CD4-positive, alpha-beta T cell treated with Interferon alpha-2 for 1 hour (primary cell): ENCODE results near the gene KRTAP10-6.
"Not testable (repeated sequence)": the region's sequence is repeated elsewhere in the genome, so short reads cannot be mapped to it uniquely, and the experiment has no call there.

ENCODE experiments used
- DNase-seq, 2 donors: peaks; one replicate each; pipeline ENCODE4 v3.0.0-alpha.2; 2020 to 2022

The KRTAP10-6 gene, protein sequence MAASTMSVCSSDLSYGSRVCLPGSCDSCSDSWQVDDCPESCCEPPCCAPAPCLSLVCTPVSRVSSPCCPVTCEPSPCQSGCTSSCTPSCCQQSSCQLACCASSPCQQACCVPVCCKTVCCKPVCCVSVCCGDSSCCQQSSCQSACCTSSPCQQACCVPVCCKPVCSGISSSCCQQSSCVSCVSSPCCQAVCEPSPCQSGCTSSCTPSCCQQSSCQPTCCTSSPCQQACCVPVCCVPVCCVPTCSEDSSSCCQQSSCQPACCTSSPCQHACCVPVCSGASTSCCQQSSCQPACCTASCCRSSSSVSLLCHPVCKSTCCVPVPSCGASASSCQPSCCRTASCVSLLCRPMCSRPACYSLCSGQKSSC

DNA sequence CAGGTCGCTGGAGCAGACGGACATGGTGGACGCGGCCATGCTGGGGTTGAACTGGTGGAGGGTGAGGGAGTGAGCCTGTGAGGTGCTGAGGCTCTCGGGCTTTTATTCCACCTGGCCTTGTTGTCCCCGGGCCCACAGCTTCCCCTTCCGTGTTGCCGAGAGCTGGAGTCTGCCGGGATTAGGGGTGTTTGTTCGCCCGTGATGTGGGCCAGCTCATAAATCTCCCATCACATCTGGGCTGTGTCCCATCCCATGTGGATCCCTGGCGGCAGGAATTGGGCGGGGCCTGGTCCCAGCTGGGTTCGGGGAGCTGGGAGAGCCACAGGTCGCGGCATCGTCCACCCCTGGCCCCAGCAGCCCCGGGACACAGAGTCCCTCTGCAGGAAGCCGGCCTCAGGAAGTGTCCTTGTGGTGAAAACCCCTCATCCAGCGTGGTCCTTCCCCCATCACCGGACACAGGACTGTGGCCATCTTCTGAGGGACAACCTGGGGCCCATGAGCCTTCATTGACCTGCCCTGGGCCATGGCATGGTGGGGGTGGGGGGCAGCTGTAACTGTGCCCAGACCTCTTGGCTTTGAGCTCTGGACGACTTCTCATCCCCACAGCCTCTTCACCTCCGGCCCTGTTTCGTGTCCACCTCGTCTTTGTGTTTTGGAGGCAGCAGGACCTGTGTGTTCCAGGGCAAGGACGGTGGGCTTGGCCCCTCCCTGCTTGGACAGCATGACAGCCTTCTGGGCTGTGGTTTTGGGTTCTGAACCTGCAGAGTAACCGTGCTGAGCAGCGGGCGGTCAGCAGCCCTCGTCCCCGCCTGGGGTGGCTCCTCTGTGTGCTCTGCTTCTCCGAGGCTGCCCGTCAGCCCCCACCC lies at the start of gene KRTAP10-6:
Gene KRTAP10-6 (minus strand): TSS at position 60 of the 866 bp plus-strand sequence. CDS start 21 bp downstream, at position 39.
- DNase-seq: no peak

GRCh38 chr21:44640761-44641160 lies 48.5 kb upstream of the KRTAP10-6 start:
- no peak for DNase-seq

- DNase-seq: no peak
Observed at GRCh38 chr21:44639331-44639655, 47.0 kb upstream of the KRTAP10-6 start.

DNA sequence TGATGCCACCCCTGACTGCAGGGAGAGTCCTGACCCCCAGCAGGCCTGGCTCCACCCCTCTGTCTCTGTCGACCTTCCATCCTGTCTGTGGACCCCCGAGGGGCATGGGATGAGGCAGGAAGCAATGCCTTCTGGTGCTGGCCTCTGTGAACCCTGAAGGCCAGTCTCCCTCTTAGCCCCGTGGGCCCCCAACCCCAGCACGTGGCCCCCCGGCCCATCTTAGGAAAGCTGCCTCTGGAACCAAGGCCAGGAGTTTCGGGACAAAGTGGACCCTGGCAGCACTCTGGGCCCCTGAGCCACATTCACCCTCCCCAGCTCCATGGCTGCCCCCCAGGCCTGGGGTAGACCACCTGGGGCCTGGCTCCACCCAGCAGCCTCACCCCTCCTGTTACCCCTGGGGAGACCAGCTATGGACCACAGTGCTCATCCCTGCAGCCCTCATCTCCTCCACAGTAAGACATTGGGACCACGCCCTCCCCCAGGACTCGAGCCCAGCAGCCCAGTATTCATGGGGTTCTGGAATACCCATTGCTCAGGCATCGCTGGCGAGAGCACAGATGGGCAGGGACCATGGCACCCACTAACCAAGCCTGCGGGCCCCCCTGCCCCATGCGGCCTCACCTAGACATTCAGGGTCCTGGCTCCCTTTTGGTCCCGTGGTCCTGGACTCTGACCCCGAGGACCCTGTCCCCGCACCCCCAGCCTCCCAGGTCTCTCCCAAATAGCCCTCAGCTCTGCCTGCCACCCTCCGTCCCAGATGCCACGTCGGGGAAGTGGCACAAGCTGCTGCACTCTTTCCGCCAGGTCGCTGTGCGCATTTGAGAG lies 46.4 kb upstream of the KRTAP10-6 start:
- not testable (repeated sequence) for DNase-seq

DNA sequence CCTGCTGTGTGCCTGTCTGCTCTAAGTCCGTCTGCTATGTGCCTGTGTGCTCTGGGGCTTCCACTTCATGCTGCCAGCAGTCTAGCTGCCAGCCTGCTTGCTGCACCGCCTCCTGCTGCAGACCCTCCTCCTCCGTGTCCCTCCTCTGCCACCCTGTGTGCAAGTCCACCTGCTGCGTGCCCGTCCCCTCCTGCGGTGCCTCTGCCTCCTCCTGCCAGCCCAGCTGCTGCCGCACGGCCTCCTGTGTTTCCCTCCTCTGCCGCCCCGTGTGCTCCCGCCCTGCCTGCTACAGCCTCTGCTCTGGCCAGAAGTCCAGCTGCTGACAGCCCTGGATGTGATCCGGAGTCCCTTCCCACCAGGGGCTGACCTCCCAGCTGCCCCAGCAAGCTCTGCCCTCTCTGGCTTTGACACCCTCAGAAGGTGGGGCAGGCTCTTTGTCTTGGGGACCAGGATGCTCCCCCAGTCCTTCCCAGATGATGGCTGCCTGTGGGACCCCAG lies 45.6 kb upstream of the KRTAP10-6 start:
- DNase-seq: not testable (repeated sequence)

GRCh38 chr21:44637018-44637850 lies 44.9 kb upstream of the KRTAP10-6 start, which contains the start of gene KRTAP10-10:
Gene KRTAP10-10 (plus strand): TSS chr21:44637356. CDS start chr21:44637418, 62 bp downstream.
- DNase-seq: no peak

DNA sequence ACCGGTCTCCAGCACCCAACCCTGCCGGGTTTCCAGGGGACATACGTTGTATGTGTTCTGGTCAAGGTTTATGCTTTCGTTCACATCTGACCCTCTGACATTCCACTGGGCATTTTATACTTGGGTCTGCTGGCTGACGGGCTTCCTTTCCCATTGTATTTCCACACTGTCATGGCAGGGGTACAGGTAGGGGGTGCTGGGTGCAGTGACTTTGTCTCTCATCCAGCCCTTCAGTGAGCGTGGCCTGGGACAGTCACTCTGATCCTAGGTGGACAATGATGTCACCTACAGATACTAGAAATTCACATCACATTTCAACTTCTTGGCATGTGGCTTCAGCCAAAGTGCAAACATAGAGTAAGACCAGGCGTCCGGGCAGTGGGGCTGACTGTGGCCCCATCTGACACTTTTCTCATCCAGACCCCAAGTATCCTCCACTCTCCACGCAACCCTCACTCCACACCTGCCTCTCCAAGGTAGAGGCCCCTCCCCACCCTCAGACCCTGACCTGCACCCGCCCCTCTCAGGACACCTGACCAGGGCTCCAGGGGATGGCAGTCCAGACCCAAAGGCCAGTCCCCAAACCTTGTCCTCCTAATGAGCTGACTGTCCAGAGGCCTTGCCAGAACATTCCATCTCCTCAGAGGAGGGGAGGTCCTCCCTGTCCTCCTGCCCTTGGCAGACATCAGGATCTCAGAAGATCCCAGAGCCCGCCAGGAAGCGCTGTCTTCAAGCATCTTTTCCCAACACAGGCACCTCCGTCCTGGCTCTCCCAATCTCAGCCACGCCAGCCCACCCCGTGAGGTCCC lies 44.1 kb upstream of the KRTAP10-6 start:
- DNase-seq: no peak

DNA sequence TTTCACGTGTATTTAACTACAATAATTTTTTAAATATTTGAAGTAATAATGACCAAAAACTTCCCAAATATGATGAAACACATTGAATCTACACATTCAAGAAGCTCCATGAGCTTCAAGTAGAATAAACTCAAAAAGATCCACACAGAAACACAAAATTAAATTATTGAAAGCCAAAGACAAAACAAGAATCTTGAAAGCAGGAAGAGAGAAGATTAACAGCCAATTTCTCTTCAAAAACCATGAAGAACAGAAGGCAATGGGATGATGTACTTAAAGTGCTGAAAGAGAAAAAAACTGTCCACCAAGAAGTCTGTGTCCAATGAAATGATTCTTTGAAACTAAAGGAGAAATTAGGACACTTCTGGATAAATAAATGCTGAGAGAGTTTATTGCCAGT lies 39.8 kb upstream of the KRTAP10-6 start:
- DNase-seq: no peak

GRCh38 chr21:44630440-44630839 lies 38.1 kb upstream of the KRTAP10-6 start:
- peak in 1 of 2 donors; percentile 17 for DNase-seq

GRCh38 chr21:44628707-44629391 lies 36.5 kb upstream of the KRTAP10-6 start:
- no peak for DNase-seq

DNA sequence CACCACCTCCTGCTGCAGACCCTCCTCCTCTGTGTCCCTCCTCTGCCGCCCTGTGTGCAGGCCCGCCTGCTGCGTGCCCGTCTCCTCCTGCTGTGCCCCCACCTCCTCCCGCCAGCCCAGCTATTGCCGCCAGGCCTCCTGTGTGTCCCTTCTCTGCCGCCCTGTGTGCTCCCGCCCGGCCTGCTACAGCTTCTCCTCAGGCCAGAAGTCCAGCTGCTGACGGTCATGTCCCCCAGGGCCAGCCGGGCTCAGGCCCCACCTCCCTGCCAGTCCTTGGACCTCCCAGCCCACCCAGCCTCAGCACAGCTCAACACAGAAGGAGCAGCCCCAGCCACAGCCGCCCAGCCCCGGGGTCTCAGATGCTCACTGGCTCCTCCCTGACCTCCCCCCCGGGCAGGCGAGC lies 35.5 kb upstream of the KRTAP10-6 start:
- DNase-seq: not testable (repeated sequence)

DNA sequence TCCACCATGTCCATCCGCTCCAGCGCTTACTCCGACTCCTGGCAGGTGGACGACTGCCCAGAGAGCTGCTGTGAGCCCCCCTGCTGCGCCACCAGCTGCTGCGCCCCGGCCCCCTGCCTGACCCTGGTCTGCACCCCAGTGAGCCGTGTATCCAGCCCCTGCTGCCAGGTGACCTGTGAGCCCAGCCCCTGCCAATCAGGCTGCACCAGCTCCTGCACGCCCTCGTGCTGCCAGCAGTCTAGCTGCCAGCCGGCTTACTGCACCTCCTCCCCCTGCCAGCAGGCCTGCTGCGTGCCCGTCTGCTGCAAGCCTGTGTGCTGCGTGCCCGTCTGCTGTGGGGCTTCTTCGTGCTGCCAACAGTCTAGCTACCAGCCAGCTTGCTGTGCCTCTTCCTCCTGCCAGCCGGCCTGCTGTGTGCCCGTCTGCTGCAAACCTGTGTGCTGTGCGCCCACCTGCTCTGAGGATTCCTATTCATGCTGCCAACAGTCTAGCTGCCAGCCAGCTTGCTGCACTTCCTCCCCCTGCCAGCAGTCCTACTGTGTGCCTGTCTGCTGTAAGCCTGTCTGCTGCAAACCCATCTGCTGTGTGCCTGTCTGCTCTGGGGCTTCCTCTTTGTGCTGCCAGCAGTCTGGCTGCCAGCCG lies 35.0 kb upstream of the KRTAP10-6 start:
- DNase-seq: not testable (repeated sequence)

DNA sequence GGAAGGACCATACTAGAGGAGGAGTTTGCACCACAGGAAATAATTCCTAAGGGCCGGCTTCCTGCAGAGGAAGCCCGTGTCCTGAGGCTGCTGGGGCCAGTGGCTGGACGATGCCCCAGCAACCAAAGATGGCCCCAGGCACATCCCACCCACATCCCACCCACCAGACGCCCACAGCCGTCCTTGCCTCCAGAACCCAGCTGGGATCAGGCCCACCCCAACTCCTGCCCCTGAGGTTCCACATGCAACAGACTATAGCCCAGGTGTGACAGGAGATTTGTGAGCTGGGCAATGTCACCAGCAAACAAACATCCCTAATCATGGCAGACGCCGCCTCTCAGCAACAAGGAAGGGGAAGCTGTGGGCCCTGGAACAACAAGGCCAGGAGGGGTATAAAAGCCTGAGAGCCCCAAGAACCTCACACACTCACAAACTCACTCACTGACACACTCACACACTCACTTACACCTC lies 34.4 kb upstream of the KRTAP10-6 start, which contains the start of gene KRTAP10-9:
Gene KRTAP10-9 (plus strand): TSS at position 421 of the 471 bp plus-strand sequence. CDS start 79 bp downstream, outside the sequence.
- no peak for DNase-seq

GRCh38 chr21:44626262-44626661 lies 34.0 kb upstream of the KRTAP10-6 start:
- peak; percentile 18 to 42 for DNase-seq

DNA sequence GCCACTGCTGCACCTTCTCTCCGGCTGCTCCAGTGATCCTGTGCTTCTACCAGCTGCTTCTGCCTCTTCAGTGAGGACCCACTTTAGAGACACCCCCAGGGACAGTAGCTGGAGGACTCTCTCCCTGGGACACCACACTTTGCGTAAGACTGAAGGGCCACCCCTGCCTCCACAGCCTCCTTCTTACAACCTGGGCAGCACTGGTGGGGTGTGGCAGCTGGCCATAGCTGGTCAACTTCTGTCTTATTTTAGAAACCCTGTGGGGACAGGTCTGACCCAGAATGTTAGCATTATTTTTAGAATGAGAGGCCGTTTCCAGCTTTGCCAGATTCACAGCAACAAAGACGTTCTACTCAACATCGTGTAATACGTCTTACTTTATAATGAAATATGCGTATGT lies 33.5 kb upstream of the KRTAP10-6 start:
- DNase-seq: no peak

DNA sequence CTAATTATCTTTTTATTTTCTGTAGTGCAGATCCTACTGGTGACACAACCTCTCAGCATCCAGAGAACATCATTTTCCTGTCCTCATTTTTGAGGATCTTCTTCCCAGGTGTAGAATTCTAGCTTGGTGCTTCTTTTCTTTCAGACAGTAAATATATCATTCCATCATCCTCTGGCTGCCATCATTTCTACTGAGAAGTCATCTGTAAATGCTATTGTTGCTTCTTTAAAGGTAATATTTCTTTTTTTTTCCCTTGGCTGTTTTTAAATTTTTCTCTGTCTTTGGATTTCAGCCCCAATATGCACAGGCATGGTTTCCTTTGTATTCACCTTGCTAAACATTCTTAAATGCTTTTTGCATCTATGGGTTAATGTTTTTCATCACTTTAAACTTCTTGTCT lies 31.3 kb upstream of the KRTAP10-6 start:
- no peak for DNase-seq

GRCh38 chr21:44619886-44620285 lies 27.6 kb upstream of the KRTAP10-6 start:
- no peak for DNase-seq

DNA sequence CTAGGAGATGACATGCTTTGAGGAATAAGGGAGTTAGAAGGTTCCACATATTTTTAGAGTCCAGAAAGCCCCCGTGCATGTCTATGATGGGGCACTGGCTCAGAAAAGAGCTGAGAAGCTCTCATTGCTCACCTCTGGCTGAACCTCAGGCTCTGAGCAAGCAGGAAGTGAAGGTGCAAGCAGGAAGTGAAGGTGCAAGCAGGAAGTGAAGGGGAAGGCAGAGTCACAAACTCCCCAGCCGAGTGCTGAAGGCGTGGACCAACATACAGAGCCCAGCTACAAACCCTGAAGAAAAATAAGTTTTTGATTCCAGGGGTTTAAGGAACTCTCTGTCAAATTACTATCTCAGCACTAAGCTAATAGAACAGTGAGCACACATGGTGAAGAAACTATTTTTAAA lies 26.6 kb upstream of the KRTAP10-6 start:
- peak; percentile 59 to 75 for DNase-seq

DNA sequence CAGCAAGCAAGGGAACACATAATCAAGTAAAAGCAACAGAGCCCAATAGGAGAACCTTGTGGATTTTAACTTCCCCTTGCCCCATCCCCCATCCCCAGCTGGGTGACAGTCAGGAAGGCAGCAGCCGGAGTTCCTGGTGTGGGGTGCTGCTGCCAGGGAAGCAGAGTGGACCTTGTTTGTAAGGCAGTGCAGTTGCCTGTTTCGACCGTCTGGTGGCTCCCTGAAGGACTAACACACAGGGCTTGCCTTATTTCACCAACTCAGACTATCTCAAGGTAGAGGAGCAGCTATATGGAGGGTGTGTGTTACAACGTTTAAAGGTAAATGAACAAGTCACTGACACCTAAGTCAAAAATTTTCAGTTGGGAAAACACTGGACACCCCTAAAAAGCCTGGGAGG lies 26.2 kb upstream of the KRTAP10-6 start:
- peak in 1 of 2 donors; percentile 9 for DNase-seq
